ENCODE results near the gene NUTF2.

DNA sequence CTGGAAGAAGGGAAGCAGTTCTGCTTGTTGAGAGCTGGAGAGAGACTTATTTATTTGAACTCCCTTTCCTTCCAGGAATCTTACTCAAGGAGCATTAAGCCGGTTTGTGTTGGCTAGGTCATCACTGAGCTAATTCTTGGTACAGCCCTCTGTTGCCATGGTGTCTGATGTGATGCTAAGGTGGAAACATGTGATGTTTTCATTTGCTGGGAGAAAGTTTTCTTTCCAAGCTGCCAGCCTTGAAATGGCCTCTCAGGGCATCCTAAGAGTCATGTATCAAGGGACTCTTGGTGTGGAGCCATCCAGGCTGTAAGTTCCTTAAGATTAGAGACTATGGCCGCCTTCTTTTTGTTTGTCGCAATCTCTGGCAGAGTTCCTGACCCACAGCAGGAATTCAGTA, 50.5 kb downstream of the NUTF2 start:
- TF ChIP-seq, protein P1, sequence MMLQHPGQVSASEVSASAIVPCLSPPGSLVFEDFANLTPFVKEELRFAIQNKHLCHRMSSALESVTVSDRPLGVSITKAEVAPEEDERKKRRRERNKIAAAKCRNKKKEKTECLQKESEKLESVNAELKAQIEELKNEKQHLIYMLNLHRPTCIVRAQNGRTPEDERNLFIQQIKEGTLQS (CRISPR knock-in tag; conservative IDR thresholded peaks at IDR 0.05): no peak
- TF ChIP-seq JAZF1 (CRISPR knock-in tag; IDR thresholded peaks at IDR 0.05): no peak
- TF ChIP-seq FOXP1 (CRISPR knock-in tag; IDR thresholded peaks at IDR 0.05; ENCODE audit: borderline replicate concordance): no peak
- TF ChIP-seq, protein P2, sequence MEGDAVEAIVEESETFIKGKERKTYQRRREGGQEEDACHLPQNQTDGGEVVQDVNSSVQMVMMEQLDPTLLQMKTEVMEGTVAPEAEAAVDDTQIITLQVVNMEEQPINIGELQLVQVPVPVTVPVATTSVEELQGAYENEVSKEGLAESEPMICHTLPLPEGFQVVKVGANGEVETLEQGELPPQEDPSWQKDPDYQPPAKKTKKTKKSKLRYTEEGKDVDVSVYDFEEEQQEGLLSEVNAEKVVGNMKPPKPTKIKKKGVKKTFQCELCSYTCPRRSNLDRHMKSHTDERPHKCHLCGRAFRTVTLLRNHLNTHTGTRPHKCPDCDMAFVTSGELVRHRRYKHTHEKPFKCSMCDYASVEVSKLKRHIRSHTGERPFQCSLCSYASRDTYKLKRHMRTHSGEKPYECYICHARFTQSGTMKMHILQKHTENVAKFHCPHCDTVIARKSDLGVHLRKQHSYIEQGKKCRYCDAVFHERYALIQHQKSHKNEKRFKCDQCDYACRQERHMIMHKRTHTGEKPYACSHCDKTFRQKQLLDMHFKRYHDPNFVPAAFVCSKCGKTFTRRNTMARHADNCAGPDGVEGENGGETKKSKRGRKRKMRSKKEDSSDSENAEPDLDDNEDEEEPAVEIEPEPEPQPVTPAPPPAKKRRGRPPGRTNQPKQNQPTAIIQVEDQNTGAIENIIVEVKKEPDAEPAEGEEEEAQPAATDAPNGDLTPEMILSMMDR (IDR thresholded peaks at IDR 0.05): no peak
- no peak for TF ChIP-seq SP1 (CRISPR knock-in tag; conservative IDR thresholded peaks at IDR 0.05)

Data from WTC11 (cell line).